OCI-LY3 (cell line): Measurements from ENCODE around the gene CTBP2.

Experiments
- H2AFZ ChIP-seq: fragments of 200-600, 300-600 bp; shearing (Covaris generic); 2 replicates; pipeline ENCODE4 v1.6.0; 2014; ENCODE audit warnings: antibody characterized with exemption, low read depth, low read length
- H3K27ac ChIP-seq: fragments of 200-600, 300-600 bp; sonication (generic); 2 replicates; pipeline ENCODE4 v1.5.1; 2014; ENCODE audit warnings: mild to moderate bottlenecking, low read length, moderate library complexity, mixed read lengths
- H3K27me3 ChIP-seq: fragments of 200-600, 300-600 bp; sonication (generic); 2 replicates; pipeline ENCODE4 v1.6.1; 2014; ENCODE audit warnings: low read depth, low read length, mixed read lengths
- H3K36me3 ChIP-seq: fragments of 200-600, 300-600 bp; sonication (generic); replicated peaks from 2 replicates; pipeline ENCODE3; 2014; ENCODE audit warnings: low read depth, low read length, mixed read lengths
- H3K4me1 ChIP-seq: fragments of 300-600, 200-600 bp; sonication (generic); 2 replicates; pipeline ENCODE4 v1.6.1; 2014; ENCODE audit warnings: low read length, mixed read lengths
- H3K4me2 ChIP-seq: fragments of 200-600, 300-600 bp; sonication (generic); 2 replicates; pipeline ENCODE4 v1.6.1; 2014; ENCODE audit warnings: low read length, mixed read lengths
- H3K4me3 ChIP-seq: fragments of 300-600, 200-600 bp; sonication (generic); 2 replicates; pipeline ENCODE4 v1.5.1; 2014; ENCODE audit warnings: antibody characterized with exemption, mild to moderate bottlenecking, low read length, moderate library complexity
- H3K79me2 ChIP-seq: fragments of 300-600, 200-600 bp; shearing (Covaris generic); 2 replicates; pipeline ENCODE4 v1.6.1; 2014; ENCODE audit warnings: mild to moderate bottlenecking, low read length, mixed read lengths
- H3K9ac ChIP-seq: fragments of 300-600, 200-600 bp; shearing (Covaris generic); 2 replicates; pipeline ENCODE4 v1.6.0; 2014; ENCODE audit warnings: mild to moderate bottlenecking, low read length, moderate library complexity
- H3K9me3 ChIP-seq: fragments of 200-600, 300-600 bp; shearing (Covaris generic); 2 replicates; pipeline ENCODE4 v1.6.1; 2014; ENCODE audit warnings: low read length, mixed read lengths; ENCODE audit not compliant: insufficient read depth
- H4K20me1 ChIP-seq: fragments of 200-600, 300-600 bp; sonication (generic); 2 replicates; pipeline ENCODE4 v1.6.1; 2016; ENCODE audit warnings: low read length, mixed read lengths; ENCODE audit not compliant: insufficient read depth
- CTCF ChIP-seq: fragments of 200-600, 300-600 bp; sonication (generic); IDR thresholded peaks from 2 replicates; pipeline ENCODE4 v1.5.1; 2014; ENCODE audit warnings: antibody characterized with exemption, low read length, low read depth
- EZH2phosphoT487 ChIP-seq: fragments of 200-600 bp; shearing (Covaris generic); IDR thresholded peaks from 2 replicates; pipeline ENCODE4 v1.6.1; 2018; ENCODE audit warnings: antibody characterized with exemption, mixed run types, low read depth

CTBP2 gene

GRCh38 chr10:125094806-125095205 lies 65.6 kb downstream of the CTBP2 start:
- Histone ChIP-seq H3K9ac (no peak overlapping the region), H3K79me2 (no peaks in the 10 kb centered on the region), H3K4me3 (no peak overlapping the region), H3K27me3 (peaks cover 10% of the 10 kb centered on the region), H3K4me1 (no peaks in the 10 kb centered on the region), H4K20me1 (no peaks in the 10 kb centered on the region), H3K27ac (no peak overlapping the region), H3K4me2 (no peak overlapping the region), H2AFZ (no peak overlapping the region), H3K36me3 (no peaks in the 10 kb centered on the region), H3K9me3 (no peaks in the 10 kb centered on the region)
- TF ChIP-seq CTCF (no peak), EZH2phosphoT487 (no peak)

DNA sequence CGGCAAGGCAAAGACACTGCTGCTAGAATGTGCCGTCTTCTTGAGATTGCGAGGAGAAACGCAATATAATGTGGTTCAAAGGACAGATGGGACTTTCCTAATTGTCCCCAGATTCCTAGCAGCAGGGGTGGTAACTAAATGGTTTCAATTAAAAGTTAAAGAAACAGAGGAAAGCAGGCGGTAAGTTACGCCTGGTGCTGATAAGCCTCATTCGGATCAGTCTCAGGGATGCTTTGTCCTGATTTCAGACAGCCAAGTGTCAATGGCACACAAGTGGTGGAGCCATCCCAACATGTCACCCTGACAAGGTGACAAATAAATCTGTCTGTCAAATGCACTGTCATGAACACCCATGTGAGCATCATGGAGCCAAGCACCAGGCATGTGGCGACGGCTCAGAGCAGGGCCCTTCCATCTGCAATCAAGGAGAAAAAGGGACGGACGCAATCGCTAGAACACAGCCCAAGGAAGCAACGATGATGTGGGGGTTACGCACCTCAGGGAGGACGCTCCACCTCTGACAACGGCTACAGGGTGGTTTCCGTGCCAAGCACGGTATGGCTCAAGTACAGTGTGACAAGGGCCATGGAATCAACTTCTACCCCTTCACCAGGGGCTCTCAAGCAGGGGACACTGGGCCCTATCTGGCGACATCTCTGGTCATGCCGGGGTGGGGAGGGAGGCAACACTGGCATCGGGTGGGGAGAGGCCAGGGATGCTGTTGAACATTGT lies 66.2 kb downstream of the CTBP2 start:
- Histone ChIP-seq H3K9ac (no peak overlapping the region), H2AFZ (no peak overlapping the region), H3K36me3 (no peaks in the 10 kb centered on the region), H4K20me1 (no peaks in the 10 kb centered on the region), H3K4me3 (no peak overlapping the region), H3K9me3 (no peaks in the 10 kb centered on the region), H3K27ac (no peak overlapping the region), H3K4me1 (no peaks in the 10 kb centered on the region), H3K4me2 (no peak overlapping the region), H3K79me2 (no peaks in the 10 kb centered on the region), H3K27me3 (peaks cover 17% of the 10 kb centered on the region)
- no peak for TF ChIP-seq EZH2phosphoT487
- TF ChIP-seq CTCF, result no peak

GRCh38 chr10:125093199-125093973 lies 67.0 kb downstream of the CTBP2 start:
- no peak overlapping the region for H3K9ac ChIP-seq
- H3K4me1 ChIP-seq, result no peaks in the 10 kb centered on the region
- no peak overlapping the region for H3K4me3 ChIP-seq
- no peak overlapping the region for H3K4me2 ChIP-seq
- no peaks in the 10 kb centered on the region for H3K9me3 ChIP-seq
- peaks cover 22% of the 10 kb centered on the region for H3K27me3 ChIP-seq
- no peaks in the 10 kb centered on the region for H3K79me2 ChIP-seq
- no peaks in the 10 kb centered on the region for H3K36me3 ChIP-seq
- no peaks in the 10 kb centered on the region for H4K20me1 ChIP-seq
- TF ChIP-seq EZH2phosphoT487, result no peak
- no peak overlapping the region for H3K27ac ChIP-seq
- H2AFZ ChIP-seq, result no peak overlapping the region

GRCh38 chr10:125092564-125093031 lies 67.8 kb downstream of the CTBP2 start:
- Histone ChIP-seq H3K36me3 (no peaks in the 10 kb centered on the region), H3K4me3 (no peak overlapping the region), H3K4me2 (no peak overlapping the region), H3K9ac (no peak overlapping the region), H3K4me1 (no peaks in the 10 kb centered on the region), H2AFZ (no peak overlapping the region), H4K20me1 (no peaks in the 10 kb centered on the region), H3K9me3 (no peaks in the 10 kb centered on the region), H3K27me3 (peaks cover 24% of the 10 kb centered on the region), H3K79me2 (no peaks in the 10 kb centered on the region), H3K27ac (no peak overlapping the region)
- TF ChIP-seq EZH2phosphoT487 (no peak), CTCF (no peak)
